ENCODE measurements around the gene SPINT2.

DNA sequence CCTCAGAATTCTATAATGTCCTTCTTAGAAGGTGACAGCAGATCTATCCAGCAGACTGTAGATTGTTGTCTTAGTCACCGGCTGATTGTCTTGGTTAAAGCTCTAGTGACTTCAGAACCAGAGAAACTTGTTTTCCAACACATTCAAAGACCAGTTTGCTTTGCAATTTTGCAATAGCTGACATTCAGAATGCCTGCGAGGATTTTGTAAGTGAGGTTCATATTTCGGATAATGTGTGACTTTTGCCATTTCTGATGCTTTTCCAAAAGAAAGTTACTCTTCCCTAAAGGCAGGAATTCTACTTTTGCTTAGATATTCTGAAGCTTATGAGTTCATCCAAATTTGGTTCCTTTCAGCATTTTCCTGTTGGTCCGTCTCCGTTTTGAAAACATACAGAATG is 13.2 kb downstream of the SPINT2 start:
- TF ChIP-seq, protein P1, sequence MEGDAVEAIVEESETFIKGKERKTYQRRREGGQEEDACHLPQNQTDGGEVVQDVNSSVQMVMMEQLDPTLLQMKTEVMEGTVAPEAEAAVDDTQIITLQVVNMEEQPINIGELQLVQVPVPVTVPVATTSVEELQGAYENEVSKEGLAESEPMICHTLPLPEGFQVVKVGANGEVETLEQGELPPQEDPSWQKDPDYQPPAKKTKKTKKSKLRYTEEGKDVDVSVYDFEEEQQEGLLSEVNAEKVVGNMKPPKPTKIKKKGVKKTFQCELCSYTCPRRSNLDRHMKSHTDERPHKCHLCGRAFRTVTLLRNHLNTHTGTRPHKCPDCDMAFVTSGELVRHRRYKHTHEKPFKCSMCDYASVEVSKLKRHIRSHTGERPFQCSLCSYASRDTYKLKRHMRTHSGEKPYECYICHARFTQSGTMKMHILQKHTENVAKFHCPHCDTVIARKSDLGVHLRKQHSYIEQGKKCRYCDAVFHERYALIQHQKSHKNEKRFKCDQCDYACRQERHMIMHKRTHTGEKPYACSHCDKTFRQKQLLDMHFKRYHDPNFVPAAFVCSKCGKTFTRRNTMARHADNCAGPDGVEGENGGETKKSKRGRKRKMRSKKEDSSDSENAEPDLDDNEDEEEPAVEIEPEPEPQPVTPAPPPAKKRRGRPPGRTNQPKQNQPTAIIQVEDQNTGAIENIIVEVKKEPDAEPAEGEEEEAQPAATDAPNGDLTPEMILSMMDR (IDR thresholded peaks at IDR 0.05), result no peak
- TF ChIP-seq EZH2phosphoT487 (IDR thresholded peaks at IDR 0.05), result no peak
